Memory B cell (primary cell): ENCODE data around the gene CTNNA3.

Experiments used
- ATAC-seq: fragments of 150-1000 bp; cut with Tn5 transposase; 2 replicates; pipeline ENCODE4 v1.10.0; 2021; ENCODE audit warnings: low read depth, mild to moderate bottlenecking, moderate library complexity
- DNase-seq, 2 donors: peaks; one replicate each; pipeline ENCODE4 v3.0.0; 2022; ENCODE audit warnings: low spot score in 2 of 2
- H3K27ac Mint-ChIP-seq: one replicate; pipeline ENCODE4 v1.8.0; 2022; ENCODE audit warnings: mild to moderate bottlenecking, moderate library complexity, mixed read lengths
- H3K27me3 Mint-ChIP-seq: one replicate; pipeline ENCODE4 v1.8.0; 2022; ENCODE audit warnings: mixed read lengths
- H3K36me3 Mint-ChIP-seq: one replicate; pipeline ENCODE4 v1.8.0; 2022; ENCODE audit warnings: mild to moderate bottlenecking, mixed read lengths
- H3K4me1 Mint-ChIP-seq: one replicate; pipeline ENCODE4 v1.8.0; 2022; ENCODE audit warnings: mixed read lengths
- H3K4me3 Mint-ChIP-seq: one replicate; pipeline ENCODE4 v1.8.0; 2022; ENCODE audit warnings: mild to moderate bottlenecking, moderate library complexity, mixed read lengths
- H3K9me3 Mint-ChIP-seq: one replicate; pipeline ENCODE4 v1.8.0; 2022; ENCODE audit warnings: mixed read lengths

Gene CTNNA3

DNA sequence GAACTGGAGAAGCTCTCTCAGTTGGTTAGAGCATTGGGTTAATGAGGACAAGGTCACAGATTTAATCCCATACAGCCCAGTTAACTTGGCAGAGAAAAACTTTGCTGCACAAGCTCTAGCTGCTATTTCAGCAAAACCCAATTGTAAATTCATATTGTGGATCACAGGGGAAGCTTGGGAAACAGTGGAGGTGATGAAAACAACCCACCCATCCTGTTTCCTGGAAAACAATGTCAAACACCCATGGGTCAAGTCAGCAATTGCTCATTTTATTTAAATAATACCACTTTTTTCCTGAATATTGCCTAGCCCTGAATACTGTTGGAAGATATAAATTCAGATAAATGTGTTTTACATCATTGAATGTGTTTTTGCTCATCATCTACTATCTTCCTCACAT, 1670.8 kb downstream of the CTNNA3 start:
- Mint-ChIP-seq H3K27ac (no peak overlapping the region), H3K36me3 (no peaks in the 10 kb centered on the region), H3K27me3 (no peaks in the 10 kb centered on the region), H3K4me1 (no peaks in the 10 kb centered on the region), H3K9me3 (peaks cover 7% of the 10 kb centered on the region), H3K4me3 (no peak overlapping the region)
- DNase-seq = no peak
- ATAC-seq = no peak

DNA sequence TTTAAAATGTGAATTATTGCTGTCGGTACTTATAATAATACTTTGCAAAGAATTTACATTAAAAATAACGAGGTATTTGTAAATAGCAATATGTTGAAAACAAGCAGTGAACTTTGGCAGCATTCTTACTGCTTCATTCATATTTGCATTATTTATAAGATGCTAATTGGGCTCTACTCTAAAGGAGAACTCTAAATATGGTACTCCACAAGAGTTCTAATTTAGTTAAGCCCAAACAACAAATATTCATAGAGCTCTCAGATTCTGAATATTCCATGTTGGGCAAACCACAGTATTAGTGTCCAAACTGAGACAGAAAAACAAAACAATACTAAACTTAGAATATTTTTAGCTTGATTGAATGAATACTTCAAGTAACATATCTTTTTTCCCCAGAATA, 1674.6 kb downstream of the CTNNA3 start:
- Mint-ChIP-seq H3K36me3 (no peaks in the 10 kb centered on the region), H3K27ac (no peak overlapping the region), H3K4me1 (no peaks in the 10 kb centered on the region), H3K9me3 (peaks cover 4% of the 10 kb centered on the region), H3K4me3 (no peak overlapping the region), H3K27me3 (no peaks in the 10 kb centered on the region)
- ATAC-seq (no peak), DNase-seq (no peak)

DNA sequence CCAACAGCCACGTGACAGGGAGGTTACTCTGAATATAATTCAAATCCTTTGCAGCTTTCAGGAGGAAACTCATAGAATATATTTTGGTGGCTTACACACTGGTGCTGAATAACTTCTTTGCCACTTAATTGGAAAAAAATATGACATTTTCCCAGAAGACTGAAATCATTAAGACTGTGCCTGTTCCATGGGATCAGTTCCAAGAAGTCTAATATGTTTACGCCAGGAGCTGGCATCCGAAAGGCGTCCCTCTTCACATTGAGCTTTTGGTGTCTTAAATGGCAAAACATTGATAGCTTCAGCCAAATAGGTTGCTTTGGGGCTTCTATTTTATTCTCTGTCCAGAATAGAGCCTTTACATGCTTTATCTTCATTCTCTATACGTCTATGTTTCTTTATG, 1687.8 kb downstream of the CTNNA3 start:
- H3K4me1 Mint-ChIP-seq = no peaks in the 10 kb centered on the region
- no peak overlapping the region for H3K4me3 Mint-ChIP-seq
- no peak for DNase-seq
- no peak overlapping the region for H3K27ac Mint-ChIP-seq
- H3K36me3 Mint-ChIP-seq = no peaks in the 10 kb centered on the region
- H3K9me3 Mint-ChIP-seq = peaks cover 9% of the 10 kb centered on the region
- ATAC-seq = no peak
- H3K27me3 Mint-ChIP-seq = no peaks in the 10 kb centered on the region

DNA sequence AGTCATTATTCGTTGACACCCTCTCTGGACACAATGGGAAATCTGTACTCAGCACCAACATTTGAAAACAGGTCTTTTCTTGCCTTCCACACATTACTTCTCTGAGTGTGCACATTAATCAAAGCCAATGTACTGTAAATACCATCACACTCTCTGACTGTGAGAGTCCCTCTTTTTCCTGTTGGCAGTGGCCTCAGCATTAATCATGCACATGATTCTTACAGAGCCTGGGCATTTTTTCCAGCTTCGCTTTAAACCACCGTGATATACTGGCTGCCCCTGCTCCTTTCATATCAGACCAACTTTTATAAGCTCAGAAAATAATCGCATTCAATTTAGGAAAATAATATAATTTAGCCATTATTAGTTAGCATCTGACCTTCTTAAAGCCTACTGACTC, 1689.6 kb downstream of the CTNNA3 start:
- no peak for DNase-seq
- Mint-ChIP-seq H3K27me3 (no peaks in the 10 kb centered on the region), H3K27ac (no peak overlapping the region), H3K9me3 (peaks cover 9% of the 10 kb centered on the region), H3K36me3 (no peaks in the 10 kb centered on the region), H3K4me3 (no peak overlapping the region), H3K4me1 (no peaks in the 10 kb centered on the region)
- no peak for ATAC-seq

DNA sequence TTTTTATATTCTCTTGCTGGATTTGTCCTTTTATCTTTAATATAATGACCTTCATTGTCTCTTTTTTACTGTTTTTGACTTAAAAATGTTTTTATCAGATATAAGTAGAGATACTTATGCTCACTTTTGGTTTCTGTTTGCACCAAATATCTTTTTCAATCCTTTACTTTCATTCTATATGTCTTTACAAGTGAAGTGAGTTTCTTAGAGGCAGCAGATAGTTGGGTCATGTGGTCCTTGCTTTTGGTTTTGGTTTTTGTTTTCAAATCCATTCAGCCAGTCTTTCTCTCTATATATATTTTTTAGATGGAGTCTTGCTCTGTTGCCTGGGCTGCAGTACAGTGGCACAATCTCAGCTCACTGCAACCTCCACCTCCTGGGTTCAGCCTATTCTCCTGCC, 1702.5 kb downstream of the CTNNA3 start:
- no peak for DNase-seq
- no peaks in the 10 kb centered on the region for H3K36me3 Mint-ChIP-seq
- no peak for ATAC-seq

DNA sequence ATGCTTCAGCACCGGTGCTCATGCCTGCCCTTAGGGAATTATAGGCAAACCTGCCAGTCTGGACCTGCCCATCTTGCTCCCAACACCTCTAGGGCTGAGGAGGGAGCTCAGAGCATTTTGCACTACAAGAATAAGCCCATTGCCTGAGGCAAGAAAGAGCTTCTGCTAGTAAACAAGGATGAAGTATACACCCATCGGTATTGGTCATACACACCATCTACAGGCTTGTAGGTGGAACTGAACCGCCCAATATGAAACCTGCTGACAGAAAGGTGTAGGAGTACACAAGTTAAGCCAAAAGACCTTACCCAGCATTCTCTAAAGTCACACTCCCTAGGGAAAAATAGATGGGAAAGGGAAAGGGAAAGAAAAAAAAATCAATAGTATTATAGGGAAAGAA, 1727.1 kb downstream of the CTNNA3 start:
- no peak overlapping the region for H3K27ac Mint-ChIP-seq
- H3K4me1 Mint-ChIP-seq = no peaks in the 10 kb centered on the region
- ATAC-seq = no peak
- no peak overlapping the region for H3K4me3 Mint-ChIP-seq
- no peaks in the 10 kb centered on the region for H3K36me3 Mint-ChIP-seq
- no peaks in the 10 kb centered on the region for H3K27me3 Mint-ChIP-seq
- H3K9me3 Mint-ChIP-seq = peaks cover 4% of the 10 kb centered on the region
- no peak for DNase-seq

More for the DNA sequence above, 1702.5 kb downstream of the CTNNA3 start:
- Mint-ChIP-seq H3K9me3 (peaks cover 18% of the 10 kb centered on the region), H3K4me1 (no peaks in the 10 kb centered on the region), H3K27me3 (no peaks in the 10 kb centered on the region), H3K4me3 (no peak overlapping the region), H3K27ac (no peak overlapping the region)

GRCh38 chr10:65968437-65968836, 1727.6 kb downstream of the CTNNA3 start:
- H3K4me3 Mint-ChIP-seq = no peak overlapping the region
- ATAC-seq (no peak), DNase-seq (no peak)
- no peak overlapping the region for H3K27ac Mint-ChIP-seq
- H3K9me3 Mint-ChIP-seq = peaks cover 4% of the 10 kb centered on the region
- no peaks in the 10 kb centered on the region for H3K36me3 Mint-ChIP-seq
- no peaks in the 10 kb centered on the region for H3K27me3 Mint-ChIP-seq
- H3K4me1 Mint-ChIP-seq = no peaks in the 10 kb centered on the region

DNA sequence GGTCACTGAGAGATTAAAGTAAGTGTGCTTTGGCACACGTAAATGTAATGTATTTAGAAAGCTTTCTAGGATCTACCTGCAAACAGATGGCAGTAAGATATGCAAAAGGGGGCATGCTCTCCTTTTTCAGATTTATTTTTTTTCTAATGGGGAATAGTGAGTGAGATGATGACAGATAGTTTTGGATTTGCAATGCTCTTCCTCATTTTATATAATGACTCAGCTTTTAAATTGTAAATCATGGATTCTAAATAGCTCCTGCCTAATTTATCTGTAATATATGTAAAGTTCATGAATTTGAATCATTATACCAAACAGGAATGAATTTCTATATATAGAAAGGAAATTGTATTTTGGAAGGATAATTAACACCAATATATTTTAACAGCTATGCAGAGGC, 1731.8 kb downstream of the CTNNA3 start:
- H3K27ac Mint-ChIP-seq = no peak overlapping the region
- H3K27me3 Mint-ChIP-seq = no peaks in the 10 kb centered on the region
- ATAC-seq (no peak), DNase-seq (no peak)
- no peaks in the 10 kb centered on the region for H3K4me1 Mint-ChIP-seq
- no peaks in the 10 kb centered on the region for H3K36me3 Mint-ChIP-seq
- H3K9me3 Mint-ChIP-seq = peaks cover 7% of the 10 kb centered on the region
- no peak overlapping the region for H3K4me3 Mint-ChIP-seq

DNA sequence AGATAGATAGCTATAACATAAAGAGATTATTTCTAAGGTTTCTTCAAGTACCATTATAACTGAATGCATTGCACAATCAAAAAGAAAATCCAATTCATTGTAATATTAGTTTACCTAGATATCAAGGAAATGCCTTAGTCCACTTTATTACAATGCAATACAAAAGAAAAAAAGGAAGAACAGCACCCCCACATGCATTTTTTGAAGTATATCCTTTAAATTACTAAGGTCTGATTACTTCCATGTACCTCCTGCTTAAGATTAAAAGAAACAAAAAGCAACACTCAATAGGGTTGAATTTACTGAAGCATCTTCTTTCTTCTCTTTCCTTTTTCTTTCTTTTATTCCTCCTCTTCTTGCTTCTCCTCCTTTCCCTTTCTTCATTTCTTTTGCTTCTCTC, 1743.9 kb downstream of the CTNNA3 start:
- Mint-ChIP-seq H3K9me3 (peaks cover 4% of the 10 kb centered on the region), H3K4me1 (no peaks in the 10 kb centered on the region), H3K36me3 (no peaks in the 10 kb centered on the region), H3K27me3 (no peaks in the 10 kb centered on the region), H3K27ac (no peak overlapping the region), H3K4me3 (no peak overlapping the region)
- no peak for DNase-seq
- no peak for ATAC-seq

- DNase-seq (no peak), ATAC-seq (no peak)
- H3K27ac Mint-ChIP-seq = no peak overlapping the region
- no peaks in the 10 kb centered on the region for H3K27me3 Mint-ChIP-seq
- H3K36me3 Mint-ChIP-seq = no peaks in the 10 kb centered on the region
- H3K4me3 Mint-ChIP-seq = no peak overlapping the region
- peaks cover 3% of the 10 kb centered on the region for H3K9me3 Mint-ChIP-seq
- H3K4me1 Mint-ChIP-seq = no peaks in the 10 kb centered on the region
These were observed 1745.9 kb downstream of the CTNNA3 start for GRCh38 chr10:65950075-65950474.

- peaks cover 3% of the 10 kb centered on the region for H3K9me3 Mint-ChIP-seq
- no peak overlapping the region for H3K4me3 Mint-ChIP-seq
- DNase-seq = no peak
- no peak for ATAC-seq
- H3K4me1 Mint-ChIP-seq = no peaks in the 10 kb centered on the region
- H3K27ac Mint-ChIP-seq = no peak overlapping the region
- H3K36me3 Mint-ChIP-seq = no peaks in the 10 kb centered on the region
- H3K27me3 Mint-ChIP-seq = no peaks in the 10 kb centered on the region
These were observed 1746.5 kb downstream of the CTNNA3 start for GRCh38 chr10:65949526-65949925.

DNA sequence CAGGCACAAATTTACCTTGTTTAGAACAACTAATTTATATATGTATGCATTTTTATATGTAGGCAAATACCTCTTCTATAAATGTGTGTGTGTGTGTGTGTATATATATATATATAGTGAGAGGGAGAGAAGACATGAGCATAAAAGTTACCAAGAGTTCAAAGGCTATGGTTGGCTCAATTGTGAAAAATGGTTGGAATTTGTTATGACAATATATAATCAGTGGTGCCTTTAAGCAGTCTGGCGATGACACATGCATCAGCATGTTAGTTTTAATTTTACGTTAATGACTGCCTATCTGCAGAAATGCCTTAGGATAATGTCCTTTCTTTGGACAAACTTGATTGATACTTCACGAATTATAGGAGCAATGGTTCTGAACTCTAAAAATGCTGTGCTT, 1750.9 kb downstream of the CTNNA3 start:
- Mint-ChIP-seq H3K4me3 (no peak overlapping the region), H3K9me3 (no peaks in the 10 kb centered on the region), H3K4me1 (no peaks in the 10 kb centered on the region), H3K27ac (no peak overlapping the region), H3K36me3 (no peaks in the 10 kb centered on the region), H3K27me3 (no peaks in the 10 kb centered on the region)
- DNase-seq = no peak
- ATAC-seq = no peak

DNA sequence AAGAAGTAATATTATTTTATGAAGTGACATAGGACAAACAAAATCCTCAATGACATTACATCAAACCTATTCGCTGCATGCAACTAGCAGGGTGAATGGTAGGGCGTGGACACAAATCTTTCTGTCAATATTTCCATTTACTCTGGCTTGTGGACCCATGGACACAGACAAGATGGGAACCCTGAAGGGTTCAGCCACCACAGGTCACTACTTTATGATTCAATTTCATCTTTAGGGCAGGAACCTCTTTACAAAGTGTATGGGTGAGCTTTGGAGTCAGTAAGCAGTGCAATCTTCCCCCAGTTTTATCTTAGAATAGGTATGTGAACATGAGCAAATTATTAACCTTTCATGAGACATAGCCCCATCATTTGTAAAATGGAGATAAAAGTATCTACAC, 1752.5 kb downstream of the CTNNA3 start:
- no peaks in the 10 kb centered on the region for H3K36me3 Mint-ChIP-seq
- H3K9me3 Mint-ChIP-seq = no peaks in the 10 kb centered on the region
- no peak for ATAC-seq
- no peaks in the 10 kb centered on the region for H3K27me3 Mint-ChIP-seq
- no peak overlapping the region for H3K27ac Mint-ChIP-seq
- no peak for DNase-seq
- H3K4me3 Mint-ChIP-seq = no peak overlapping the region
- H3K4me1 Mint-ChIP-seq = no peaks in the 10 kb centered on the region

DNA sequence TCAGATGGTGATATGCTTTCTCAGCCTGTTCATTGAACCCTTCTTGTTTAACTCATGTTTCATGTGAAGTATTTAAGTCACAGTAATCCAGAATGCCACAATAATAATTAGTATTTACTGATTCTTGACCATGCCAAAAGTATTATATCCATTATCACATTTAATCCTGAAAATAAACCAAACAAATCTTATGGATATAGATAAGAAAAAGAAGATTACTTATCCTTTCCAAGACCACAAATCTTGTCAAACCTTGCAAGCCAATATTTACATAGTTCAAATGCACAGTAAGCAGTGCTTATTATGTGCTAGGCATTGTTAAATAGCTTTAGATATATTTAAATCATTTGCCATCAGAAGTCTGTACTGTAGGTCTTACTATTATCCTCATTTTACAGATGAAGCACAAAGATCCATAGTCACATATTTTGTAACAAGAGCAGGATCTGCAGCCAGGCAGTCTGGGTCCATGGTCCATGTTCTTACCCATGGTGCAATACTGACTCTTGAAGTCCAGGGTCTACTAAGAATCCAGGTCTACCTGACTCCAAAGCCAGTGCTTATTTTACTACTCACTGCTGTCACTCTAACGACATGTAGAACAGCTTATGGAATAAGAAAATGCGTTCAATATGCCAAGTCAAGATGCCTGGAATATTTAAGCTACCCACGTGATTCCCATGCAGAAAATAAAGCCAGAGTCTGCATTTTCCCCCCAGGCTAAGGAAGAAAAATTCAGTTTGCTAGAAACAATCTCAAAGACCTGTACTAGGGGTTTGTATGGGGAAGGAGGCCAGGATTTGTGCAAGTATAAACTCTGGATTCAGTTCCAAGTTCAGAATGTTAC, 1755.0 kb downstream of the CTNNA3 start:
- DNase-seq (no peak), ATAC-seq (no peak)
- Mint-ChIP-seq H3K36me3 (no peaks in the 10 kb centered on the region), H3K27me3 (no peaks in the 10 kb centered on the region), H3K27ac (no peak overlapping the region), H3K4me1 (no peaks in the 10 kb centered on the region), H3K9me3 (no peaks in the 10 kb centered on the region), H3K4me3 (no peak overlapping the region)

GRCh38 chr10:65940105-65940504, 1755.9 kb downstream of the CTNNA3 start:
- Mint-ChIP-seq H3K9me3 (peaks cover 2% of the 10 kb centered on the region), H3K27ac (no peak overlapping the region), H3K4me3 (no peak overlapping the region), H3K4me1 (no peaks in the 10 kb centered on the region), H3K36me3 (no peaks in the 10 kb centered on the region), H3K27me3 (no peaks in the 10 kb centered on the region)
- DNase-seq = no peak
- ATAC-seq = no peak
